ENCODE data around the gene ZNF529.
A peak's percentile ranks its signal among the peaks of the same experiment; 100 is the strongest.

GRCh38 chr19:36573020-36573894, at the start of gene ZNF529:
- TF ChIP-seq EGR1 (IDR thresholded peaks at IDR 0.05), result 0 out of 2 replicates have a peak, but pooled peaks have one; percentile 55
- no peak for TF ChIP-seq TEAD4 (IDR thresholded peaks at IDR 0.05)
- no peak for TF ChIP-seq NFIC (IDR thresholded peaks at IDR 0.05)
- no peak for TF ChIP-seq RAD21 (IDR thresholded peaks at IDR 0.05; ENCODE audit: low read depth)
- TF ChIP-seq REST (IDR thresholded peaks at IDR 0.05; ENCODE audit: low read depth), result no peak
- no peak for TF ChIP-seq EP300 (IDR thresholded peaks at IDR 0.05; ENCODE audit: borderline replicate concordance)
- peak; percentile 98 for TF ChIP-seq MAX (IDR thresholded peaks at IDR 0.05)
- TF ChIP-seq YY1 (IDR thresholded peaks at IDR 0.05; ENCODE audit: low read depth), result 0 out of 2 replicates have a peak, but pooled peaks have one; percentile 18
- no peak for TF ChIP-seq TAF1 (IDR thresholded peaks at IDR 0.05; ENCODE audit: low read depth)
- TF ChIP-seq CEBPB (IDR thresholded peaks at IDR 0.05), result no peak
- no peak for TF ChIP-seq FOXM1 (IDR thresholded peaks at IDR 0.05; ENCODE audit: borderline replicate concordance, low read depth)
- TF ChIP-seq ZBTB7A (IDR thresholded peaks at IDR 0.05; ENCODE audit: low read depth), result no peak; the same call in 1 of the 2 replicates

Measured in Ishikawa (cell line).